A549 treated with RU486 at 1 μM for 4 hours (cell line): ENCODE data around the gene DEFB128. TPM values are rescaled to one million over a fixed set of nuclear protein-coding genes. Genes with fewer than 3 reads are reported as not detected.

Source experiments
- total RNA-seq: library from RNA; stranded (reverse); fragments of 200-300 nt; extraction: Qiagen RNA extraction; gene quantifications from 5 replicates; pipeline ENCODE4 v1.2.3, GENCODE V29; 2022; ENCODE audit warnings: low read depth

The DEFB128 gene
- not detected in 5 replicates for total RNA-seq

GRCh38 chr20:189611-190010 lies at the start of gene DEFB128:
TSS of gene DEFB128 (minus strand) at chr20:189711. CDS start at chr20:189623, 88 bp downstream.

DNA sequence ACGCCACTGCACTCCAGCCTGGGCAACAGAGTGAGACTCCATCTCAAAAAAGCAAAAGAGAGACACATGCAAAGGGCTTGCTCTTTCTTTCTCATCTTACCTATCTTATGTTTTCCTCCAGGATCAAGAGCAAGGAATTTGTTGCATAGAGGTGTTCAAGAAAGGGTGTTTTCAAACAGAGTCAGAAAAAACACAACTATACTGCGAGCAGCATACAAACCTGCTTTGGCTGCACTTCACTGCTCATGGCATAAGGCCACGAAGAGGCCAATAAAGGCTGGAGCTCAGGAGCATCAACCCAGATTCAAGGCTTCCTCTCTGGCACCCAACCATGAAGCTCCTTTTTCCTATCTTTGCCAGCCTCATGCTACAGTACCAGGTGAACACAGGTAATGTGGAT lies 37.4 kb upstream of the DEFB128 start, which contains the start of gene DEFB129:
TSS of gene DEFB129 (plus strand) at position 301 of the 400 bp plus-strand sequence. CDS start at position 332, 31 bp downstream.

DNA sequence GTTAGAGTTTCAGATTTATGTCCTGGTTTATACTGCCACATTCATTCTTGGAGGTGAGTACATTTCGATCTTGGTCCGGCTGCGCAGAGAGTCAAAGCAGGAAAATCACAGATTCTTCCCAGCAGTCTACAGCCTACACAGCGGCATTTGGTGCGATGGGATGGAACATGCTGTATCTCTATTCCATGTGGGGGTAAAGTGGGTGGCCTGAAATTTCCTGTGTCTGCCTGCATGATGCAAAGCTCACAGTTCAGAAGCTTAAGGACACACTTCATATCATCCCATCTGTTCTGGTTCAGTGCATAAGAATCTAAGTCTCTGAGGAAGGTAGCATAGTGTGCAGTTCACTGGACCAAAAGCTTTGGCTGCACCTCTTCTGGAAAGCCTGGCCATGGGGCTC lies 32.4 kb downstream of the DEFB128 start, which contains the start of gene DEFB127:
TSS of gene DEFB127 (plus strand) at position 301 of the 400 bp plus-strand sequence. CDS start at position 392, 91 bp downstream.

DNA sequence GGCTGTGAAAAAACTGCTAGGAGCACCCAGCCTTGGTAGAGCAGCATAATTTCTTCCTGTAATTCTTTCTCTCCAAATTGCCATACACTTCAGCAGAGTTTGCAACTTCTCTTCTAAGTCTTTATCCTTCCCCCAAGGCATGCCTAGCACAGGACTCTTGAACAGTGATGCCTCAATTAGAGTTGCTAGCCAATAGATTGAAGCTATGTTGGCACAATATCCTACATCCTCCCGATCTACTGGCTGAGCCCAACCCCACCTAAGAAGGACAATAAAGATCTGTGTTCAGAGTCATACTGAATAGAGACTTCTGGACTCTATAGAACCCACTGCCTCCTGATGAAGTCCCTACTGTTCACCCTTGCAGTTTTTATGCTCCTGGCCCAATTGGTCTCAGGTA lies 47.2 kb downstream of the DEFB128 start, which contains the start of gene DEFB126:
TSS of gene DEFB126 (plus strand) at position 301 of the 400 bp plus-strand sequence. CDS start at position 340, 39 bp downstream.

Other genes with a start within 250 kb of the DEFB128 start
- gene DEFB125, start 102.0 kb downstream of the DEFB128 start, total RNA-seq: not detected in 5 replicates
- not detected in 5 replicates for gene DEFB126, start 47.1 kb downstream of the DEFB128 start, total RNA-seq
- not detected in 5 replicates for gene DEFB127, start 32.3 kb downstream of the DEFB128 start, total RNA-seq
- not detected in 5 replicates for gene DEFB129, start 37.5 kb upstream of the DEFB128 start, total RNA-seq
- not detected in 5 replicates for gene DEFB132, start 68.0 kb upstream of the DEFB128 start, total RNA-seq
- 11.2 to 13.4 TPM (median 12.2 TPM) in 5 replicates for gene C20orf96, start 101.0 kb upstream of the DEFB128 start, total RNA-seq
- 19.0 to 24.1 TPM (median 22.0 TPM) in 5 replicates for gene ZCCHC3, start 107.9 kb upstream of the DEFB128 start, total RNA-seq
- 20.1 to 30.9 TPM (median 30.6 TPM) in 5 replicates for gene SOX12, start 135.8 kb upstream of the DEFB128 start, total RNA-seq
- gene NRSN2, start 157.4 kb upstream of the DEFB128 start, total RNA-seq: 54.0 to 68.2 TPM (median 62.2 TPM) in 5 replicates
- gene TRIB3, start 191.0 kb upstream of the DEFB128 start, total RNA-seq: 39.1 to 53.6 TPM (median 50.4 TPM) in 5 replicates
- gene RBCK1, start 218.6 kb upstream of the DEFB128 start, total RNA-seq: 101 to 145 TPM (median 138 TPM) in 5 replicates